NCI-H1048 (cell line): ENCODE data around the gene DISP3.

Experiments
- DNase-seq: peaks from one replicate; lab custom pipeline; 2025; lab: John Stamatoyannopoulos, UW

DISP3 gene

GRCh38 chr1:11478571-11479374, at the start of gene DISP3:
TSS of gene DISP3 (plus strand) at chr1:11479155. CDS start at chr1:11500993, 21,838 bp downstream.
- no peak for DNase-seq

GRCh38 chr1:11429226-11429625, 49.7 kb upstream of the DISP3 start:
- no peak for DNase-seq

- DNase-seq: no peak
Observed at GRCh38 chr1:11429935-11430334, 49.0 kb upstream of the DISP3 start.

GRCh38 chr1:11431941-11432507, 46.9 kb upstream of the DISP3 start:
- DNase-seq: no peak

GRCh38 chr1:11432526-11432925, 46.4 kb upstream of the DISP3 start:
- no peak for DNase-seq

- no peak for DNase-seq
Observed at GRCh38 chr1:11434501-11434900, 44.5 kb upstream of the DISP3 start.

- DNase-seq: no peak
Observed at GRCh38 chr1:11434926-11435325, 44.0 kb upstream of the DISP3 start.

- no peak for DNase-seq
Observed at GRCh38 chr1:11438996-11439395, 40.0 kb upstream of the DISP3 start.

GRCh38 chr1:11441211-11441952, 37.6 kb upstream of the DISP3 start:
- no peak for DNase-seq

- DNase-seq: no peak
Observed at GRCh38 chr1:11443043-11443442, 35.9 kb upstream of the DISP3 start.

GRCh38 chr1:11443961-11444658, 34.8 kb upstream of the DISP3 start:
- DNase-seq: no peak

- DNase-seq: no peak
Observed at GRCh38 chr1:11444907-11445306, 34.0 kb upstream of the DISP3 start.

GRCh38 chr1:11447903-11448302, 31.1 kb upstream of the DISP3 start:
- DNase-seq: no peak

- no peak for DNase-seq
Observed at GRCh38 chr1:11448373-11449099, 30.4 kb upstream of the DISP3 start.

- DNase-seq: no peak
Observed at GRCh38 chr1:11449100-11449403, 29.9 kb upstream of the DISP3 start.

GRCh38 chr1:11450310-11450709, 28.6 kb upstream of the DISP3 start:
- DNase-seq: no peak

- no peak for DNase-seq
Observed at GRCh38 chr1:11453742-11454491, 25.0 kb upstream of the DISP3 start.

- no peak for DNase-seq
Observed at GRCh38 chr1:11455967-11456570, 22.9 kb upstream of the DISP3 start.

- DNase-seq: no peak
Observed at GRCh38 chr1:11456965-11457364, 22.0 kb upstream of the DISP3 start.

- no peak for DNase-seq
Observed at GRCh38 chr1:11458811-11459275, 20.1 kb upstream of the DISP3 start.
